HuH-7 (cell line): ENCODE data around the gene TMEM212.
A peak's percentile ranks its signal among the peaks of the same experiment; 100 is the strongest.

Source experiments
- DNase-seq: peaks from one replicate; pipeline ENCODE4 v3.0.0; 2011; ENCODE audit warnings: low spot score

The TMEM212 gene

GRCh38 chr3:171834461-171834801 lies 8.7 kb upstream of the TMEM212 start:
- DNase-seq, result no peak

GRCh38 chr3:171835116-171835515 lies 8.0 kb upstream of the TMEM212 start:
- DNase-seq, result no peak

GRCh38 chr3:171835613-171836012 lies 7.5 kb upstream of the TMEM212 start:
- DNase-seq, result no peak

GRCh38 chr3:171836855-171837254 lies 6.3 kb upstream of the TMEM212 start:
- no peak for DNase-seq

GRCh38 chr3:171837698-171838097 lies 5.5 kb upstream of the TMEM212 start:
- DNase-seq, result no peak

- no peak for DNase-seq
Observed at GRCh38 chr3:171838218-171838720, 4.9 kb upstream of the TMEM212 start.

- DNase-seq, result no peak
Observed at GRCh38 chr3:171839270-171839669, 3.9 kb upstream of the TMEM212 start.

GRCh38 chr3:171840445-171840810 lies 2.7 kb upstream of the TMEM212 start:
- no peak for DNase-seq

GRCh38 chr3:171840811-171841619 lies 2.1 kb upstream of the TMEM212 start:
- peak; percentile 47 for DNase-seq

- no peak for DNase-seq
Observed at GRCh38 chr3:171841620-171842000, 1.5 kb upstream of the TMEM212 start.

GRCh38 chr3:171844873-171845272 lies 1.7 kb downstream of the TMEM212 start:
- DNase-seq, result no peak

- no peak for DNase-seq
Observed at GRCh38 chr3:171845481-171846284, 2.5 kb downstream of the TMEM212 start.

- DNase-seq, result no peak
Observed at GRCh38 chr3:171846597-171846996, 3.4 kb downstream of the TMEM212 start.

- no peak for DNase-seq
Observed at GRCh38 chr3:171847133-171847532, 4.0 kb downstream of the TMEM212 start.

GRCh38 chr3:171847595-171848259 lies 4.6 kb downstream of the TMEM212 start:
- DNase-seq, result no peak

GRCh38 chr3:171849617-171850319 lies 6.6 kb downstream of the TMEM212 start:
- DNase-seq, result no peak

- no peak for DNase-seq
Observed at GRCh38 chr3:171850320-171850959, 7.3 kb downstream of the TMEM212 start.

GRCh38 chr3:171850960-171851659 lies 8.0 kb downstream of the TMEM212 start:
- no peak for DNase-seq

- no peak for DNase-seq
Observed at GRCh38 chr3:171851660-171852058, 8.5 kb downstream of the TMEM212 start.

- DNase-seq, result no peak
Observed at GRCh38 chr3:171854649-171855305, 11.6 kb downstream of the TMEM212 start.
